MCF 10A (cell line): ENCODE results near the gene FAF2. TPM values are rescaled to one million over a fixed set of nuclear protein-coding genes. Genes with fewer than 3 reads are reported as not detected.

ENCODE experiments used
- BruUV-seq: library from RNA; stranded (reverse); fragments of 400-500 nt; replicated peaks from 2 replicates; lab custom pipeline; 2021; lab: Mats Ljungman, UMichigan
- CTCF ChIA-PET: fragments of 300-600 bp; sonication (Branson Sonifier 250); formaldehyde crosslinking; extraction: SDS; loops from one replicate; lab custom pipeline; 2021; ENCODE audit warnings: antibody characterized with exemption, inconsistent platforms; lab: Yijun Ruan, JAX
- POLR2A ChIA-PET: fragments of 300-600, 350-650 bp; sonication (Branson Sonifier 250); formaldehyde crosslinking; extraction: SDS; loops from one replicate; lab custom pipeline; 2020; ENCODE audit warnings: antibody characterized with exemption, inconsistent platforms; lab: Yijun Ruan, JAX
- DNase-seq: peaks from one replicate; pipeline ENCODE4 v3.0.0-alpha.2; 2018; ENCODE audit not compliant: unreplicated experiment
- H3K27ac Mint-ChIP-seq: one replicate; pipeline ENCODE4 v1.8.0; 2022; ENCODE audit warnings: mild to moderate bottlenecking, low read depth, mixed read lengths; ENCODE audit not compliant: unreplicated experiment
- H3K27me3 Mint-ChIP-seq: one replicate; pipeline ENCODE4 v1.8.0; 2022; ENCODE audit warnings: mixed read lengths; ENCODE audit not compliant: insufficient read depth, unreplicated experiment
- H3K36me3 Mint-ChIP-seq: one replicate; pipeline ENCODE4 v1.8.0; 2022; ENCODE audit warnings: mild to moderate bottlenecking, moderate library complexity, mixed read lengths; ENCODE audit not compliant: insufficient read depth, unreplicated experiment
- H3K4me1 Mint-ChIP-seq: one replicate; pipeline ENCODE4 v1.8.0; 2022; ENCODE audit warnings: mixed read lengths; ENCODE audit not compliant: insufficient read depth, unreplicated experiment
- H3K4me3 Mint-ChIP-seq: one replicate; pipeline ENCODE4 v1.8.0; 2022; ENCODE audit warnings: mild to moderate bottlenecking, moderate library complexity, mixed read lengths; ENCODE audit not compliant: unreplicated experiment
- H3K9me3 Mint-ChIP-seq: one replicate; pipeline ENCODE4 v1.8.0; 2022; ENCODE audit warnings: mixed read lengths; ENCODE audit not compliant: unreplicated experiment
- intact Hi-C: fragments of 100-400 bp; cut with micrococcal nuclease; formaldehyde crosslinking; loops from 2 replicates; pipeline ENCODE4 v1.14.1; 2022
- total RNA-seq: library from RNA; stranded (reverse); gene quantifications from 2 replicates; pipeline ENCODE4 v1.2.3, GENCODE V29; 2022
- TF ChIP-seq, protein P1 (sequence below): fragments of 200-600 bp; IDR thresholded peaks from one replicate; pipeline ENCODE4 v1.8.0; 2022; ENCODE audit warnings: antibody characterized with exemption, mild to moderate bottlenecking; ENCODE audit not compliant: unreplicated experiment

FAF2 gene
- total RNA-seq, 1 experiment from 2014 or later, result 78.3 TPM

DNA sequence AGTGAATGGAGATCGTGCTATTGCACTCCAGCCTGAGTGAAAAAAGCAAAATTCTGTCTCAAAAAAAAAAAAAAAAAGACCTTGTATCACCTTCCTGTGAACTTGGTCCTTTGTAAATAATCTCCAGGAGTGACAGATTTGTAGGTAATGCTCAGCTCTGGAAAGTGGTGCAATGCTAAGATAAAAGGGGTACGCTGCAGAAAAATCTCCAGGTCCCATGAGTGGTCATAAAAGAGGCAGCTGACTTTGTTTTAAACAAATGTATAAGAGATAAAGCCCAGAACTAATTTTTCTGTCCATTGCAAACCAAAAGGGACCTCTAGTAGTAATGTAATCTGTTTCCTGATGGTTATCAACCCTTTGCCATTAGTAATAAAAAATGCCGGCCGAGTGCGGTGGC is 55.3 kb downstream of the FAF2 start:
- POLR2A ChIA-PET, result no interaction called here
- intact Hi-C loops, result no loop called here
- CTCF ChIA-PET, result interaction anchor here (0.6 kb wide), 2 partner anchors 67 to 87 kb away, joined by 3 to 5 read pairs; no protein-coding TSS in a partner anchor
- no peak overlapping the region for H3K4me3 Mint-ChIP-seq
- H3K36me3 Mint-ChIP-seq, result peaks cover 97% of the 10 kb centered on the region
- no peaks in the 10 kb centered on the region for H3K9me3 Mint-ChIP-seq
- TF ChIP-seq, protein P1, sequence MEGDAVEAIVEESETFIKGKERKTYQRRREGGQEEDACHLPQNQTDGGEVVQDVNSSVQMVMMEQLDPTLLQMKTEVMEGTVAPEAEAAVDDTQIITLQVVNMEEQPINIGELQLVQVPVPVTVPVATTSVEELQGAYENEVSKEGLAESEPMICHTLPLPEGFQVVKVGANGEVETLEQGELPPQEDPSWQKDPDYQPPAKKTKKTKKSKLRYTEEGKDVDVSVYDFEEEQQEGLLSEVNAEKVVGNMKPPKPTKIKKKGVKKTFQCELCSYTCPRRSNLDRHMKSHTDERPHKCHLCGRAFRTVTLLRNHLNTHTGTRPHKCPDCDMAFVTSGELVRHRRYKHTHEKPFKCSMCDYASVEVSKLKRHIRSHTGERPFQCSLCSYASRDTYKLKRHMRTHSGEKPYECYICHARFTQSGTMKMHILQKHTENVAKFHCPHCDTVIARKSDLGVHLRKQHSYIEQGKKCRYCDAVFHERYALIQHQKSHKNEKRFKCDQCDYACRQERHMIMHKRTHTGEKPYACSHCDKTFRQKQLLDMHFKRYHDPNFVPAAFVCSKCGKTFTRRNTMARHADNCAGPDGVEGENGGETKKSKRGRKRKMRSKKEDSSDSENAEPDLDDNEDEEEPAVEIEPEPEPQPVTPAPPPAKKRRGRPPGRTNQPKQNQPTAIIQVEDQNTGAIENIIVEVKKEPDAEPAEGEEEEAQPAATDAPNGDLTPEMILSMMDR, result no peak
- H3K27ac Mint-ChIP-seq, result no peak overlapping the region
- no peaks in the 10 kb centered on the region for H3K27me3 Mint-ChIP-seq
- H3K4me1 Mint-ChIP-seq, result no peaks in the 10 kb centered on the region
- no TSS peak for BruUV-seq
- DNase-seq, result no peak

DNA sequence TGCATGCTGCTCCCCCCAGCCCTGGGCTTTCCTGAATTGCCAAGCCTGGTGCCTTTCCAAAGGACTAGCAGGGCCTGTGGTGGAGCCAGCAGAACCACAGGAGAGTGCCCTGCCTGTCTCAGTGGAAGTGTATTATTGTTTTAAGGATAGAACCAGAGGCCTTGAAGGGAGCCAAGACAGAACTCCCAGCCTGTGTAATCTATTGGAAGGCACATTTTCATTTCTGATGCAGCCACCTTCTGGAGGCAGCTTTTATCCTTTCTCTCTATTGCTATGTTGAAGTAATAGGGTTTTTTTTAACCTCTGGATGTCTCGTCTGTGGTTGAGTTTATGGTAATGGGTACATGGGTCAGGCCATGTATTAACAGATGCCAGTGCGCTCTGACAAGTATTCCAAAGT is 59.7 kb downstream of the FAF2 start:
- peaks cover 79% of the 10 kb centered on the region for H3K36me3 Mint-ChIP-seq
- no TSS peak for BruUV-seq

DNA sequence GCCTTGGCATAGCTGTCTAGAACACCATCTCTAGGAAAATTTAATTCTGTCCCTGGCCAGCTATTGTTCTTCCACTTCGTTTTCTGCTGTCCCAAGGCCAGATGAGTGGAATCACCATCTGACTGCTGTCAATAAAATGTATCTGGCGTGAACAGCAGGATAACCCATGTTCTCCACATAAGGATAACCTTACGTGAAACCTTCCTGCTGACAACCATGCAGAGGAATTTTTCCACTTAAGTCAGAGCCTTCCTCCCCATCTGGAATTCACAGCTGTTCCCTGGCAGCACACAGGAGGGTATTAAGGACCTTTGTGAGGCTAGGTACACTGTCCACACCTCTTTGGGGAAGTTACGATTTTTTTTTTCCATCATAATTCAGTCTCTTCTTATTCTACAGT is 60.4 kb downstream of the FAF2 start:
- H3K27ac Mint-ChIP-seq, result no peak overlapping the region
- no TSS peak for BruUV-seq
- CTCF ChIA-PET, result interaction anchor here (0.6 kb wide), 1 partner anchor 18 kb away, joined by 5 read pairs; no protein-coding TSS in a partner anchor
- H3K27me3 Mint-ChIP-seq, result no peaks in the 10 kb centered on the region
- TF ChIP-seq, protein P1, result no peak
- H3K4me3 Mint-ChIP-seq, result no peak overlapping the region
- no peak for DNase-seq
- POLR2A ChIA-PET, result no interaction called here
- H3K4me1 Mint-ChIP-seq, result no peaks in the 10 kb centered on the region
- intact Hi-C loops, result no loop called here
- H3K9me3 Mint-ChIP-seq, result no peaks in the 10 kb centered on the region
- peaks cover 72% of the 10 kb centered on the region for H3K36me3 Mint-ChIP-seq

More for the DNA sequence above, 59.7 kb downstream of the FAF2 start:
- DNase-seq, result no peak
- no peak overlapping the region for H3K27ac Mint-ChIP-seq
- no peaks in the 10 kb centered on the region for H3K4me1 Mint-ChIP-seq
- TF ChIP-seq, protein P1, result no peak
- ChIA-PET POLR2A (no interaction called here), CTCF (no interaction called here)
- H3K4me3 Mint-ChIP-seq, result no peak overlapping the region
- H3K9me3 Mint-ChIP-seq, result no peaks in the 10 kb centered on the region
- intact Hi-C loops, result no loop called here
- no peaks in the 10 kb centered on the region for H3K27me3 Mint-ChIP-seq

DNA sequence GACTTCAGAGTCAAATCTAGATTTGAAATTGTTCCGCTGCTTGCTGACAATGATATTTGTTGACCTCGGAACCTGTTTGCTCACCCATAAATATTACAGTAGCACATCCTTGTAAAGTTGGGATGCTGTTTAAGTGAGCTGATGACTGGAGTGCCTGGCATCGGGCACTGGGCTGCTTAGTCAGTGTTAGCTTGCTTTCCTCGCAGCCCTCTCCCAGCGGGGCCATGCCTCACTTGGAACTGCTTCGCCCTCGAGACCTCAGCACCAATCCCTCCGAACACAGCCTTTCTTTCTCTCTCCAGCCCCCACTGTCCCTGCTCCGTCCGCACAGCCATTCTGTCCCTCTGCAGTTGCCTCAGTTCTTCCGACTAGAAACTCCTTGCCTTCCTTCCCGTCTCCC is 65.6 kb downstream of the FAF2 start:
- H3K36me3 Mint-ChIP-seq, result peaks cover 23% of the 10 kb centered on the region
- POLR2A ChIA-PET, result no interaction called here
- no peaks in the 10 kb centered on the region for H3K4me1 Mint-ChIP-seq

More for the DNA sequence above, 65.6 kb downstream of the FAF2 start:
- no peak overlapping the region for H3K27ac Mint-ChIP-seq
- DNase-seq, result no peak
- CTCF ChIA-PET, result interaction anchor here (0.8 to 1.7 kb wide), 3 partner anchors 20 to 144 kb away, joined by 3 to 7 read pairs (median 4); partner anchors contain the start of gene FAF2
- H3K27me3 Mint-ChIP-seq, result no peaks in the 10 kb centered on the region
- intact Hi-C loops, result no loop called here
- TF ChIP-seq, protein P1, result no peak
- no peak overlapping the region for H3K4me3 Mint-ChIP-seq
- BruUV-seq, result no TSS peak
- no peaks in the 10 kb centered on the region for H3K9me3 Mint-ChIP-seq
